OCI-LY3 (cell line): ENCODE data around the gene PLEKHH2.
"Not testable (repeated sequence)": the region's sequence is repeated elsewhere in the genome, so short reads cannot be mapped to it uniquely, and the experiment has no call there.

Source experiments
- H2AFZ ChIP-seq: fragments of 200-600, 300-600 bp; shearing (Covaris generic); 2 replicates; pipeline ENCODE4 v1.6.0; 2014; ENCODE audit warnings: antibody characterized with exemption, low read depth, low read length
- H3K27ac ChIP-seq: fragments of 200-600, 300-600 bp; sonication (generic); 2 replicates; pipeline ENCODE4 v1.5.1; 2014; ENCODE audit warnings: mild to moderate bottlenecking, low read length, moderate library complexity, mixed read lengths
- H3K27me3 ChIP-seq: fragments of 200-600, 300-600 bp; sonication (generic); 2 replicates; pipeline ENCODE4 v1.6.1; 2014; ENCODE audit warnings: low read depth, low read length, mixed read lengths
- H3K36me3 ChIP-seq: fragments of 200-600, 300-600 bp; sonication (generic); replicated peaks from 2 replicates; pipeline ENCODE3; 2014; ENCODE audit warnings: low read depth, low read length, mixed read lengths
- H3K4me1 ChIP-seq: fragments of 300-600, 200-600 bp; sonication (generic); 2 replicates; pipeline ENCODE4 v1.6.1; 2014; ENCODE audit warnings: low read length, mixed read lengths
- H3K4me2 ChIP-seq: fragments of 200-600, 300-600 bp; sonication (generic); 2 replicates; pipeline ENCODE4 v1.6.1; 2014; ENCODE audit warnings: low read length, mixed read lengths
- H3K4me3 ChIP-seq: fragments of 300-600, 200-600 bp; sonication (generic); 2 replicates; pipeline ENCODE4 v1.5.1; 2014; ENCODE audit warnings: antibody characterized with exemption, mild to moderate bottlenecking, low read length, moderate library complexity
- H3K79me2 ChIP-seq: fragments of 300-600, 200-600 bp; shearing (Covaris generic); 2 replicates; pipeline ENCODE4 v1.6.1; 2014; ENCODE audit warnings: mild to moderate bottlenecking, low read length, mixed read lengths
- H3K9ac ChIP-seq: fragments of 300-600, 200-600 bp; shearing (Covaris generic); 2 replicates; pipeline ENCODE4 v1.6.0; 2014; ENCODE audit warnings: mild to moderate bottlenecking, low read length, moderate library complexity
- H3K9me3 ChIP-seq: fragments of 200-600, 300-600 bp; shearing (Covaris generic); 2 replicates; pipeline ENCODE4 v1.6.1; 2014; ENCODE audit warnings: low read length, mixed read lengths; ENCODE audit not compliant: insufficient read depth
- H4K20me1 ChIP-seq: fragments of 200-600, 300-600 bp; sonication (generic); 2 replicates; pipeline ENCODE4 v1.6.1; 2016; ENCODE audit warnings: low read length, mixed read lengths; ENCODE audit not compliant: insufficient read depth
- EZH2phosphoT487 ChIP-seq: fragments of 200-600 bp; shearing (Covaris generic); IDR thresholded peaks from 2 replicates; pipeline ENCODE4 v1.6.1; 2018; ENCODE audit warnings: antibody characterized with exemption, mixed run types, low read depth
- TF ChIP-seq, protein P1 (sequence below): fragments of 200-600, 300-600 bp; sonication (generic); IDR thresholded peaks from 2 replicates; pipeline ENCODE4 v1.5.1; 2014; ENCODE audit warnings: antibody characterized with exemption, low read length, low read depth

PLEKHH2 gene

DNA sequence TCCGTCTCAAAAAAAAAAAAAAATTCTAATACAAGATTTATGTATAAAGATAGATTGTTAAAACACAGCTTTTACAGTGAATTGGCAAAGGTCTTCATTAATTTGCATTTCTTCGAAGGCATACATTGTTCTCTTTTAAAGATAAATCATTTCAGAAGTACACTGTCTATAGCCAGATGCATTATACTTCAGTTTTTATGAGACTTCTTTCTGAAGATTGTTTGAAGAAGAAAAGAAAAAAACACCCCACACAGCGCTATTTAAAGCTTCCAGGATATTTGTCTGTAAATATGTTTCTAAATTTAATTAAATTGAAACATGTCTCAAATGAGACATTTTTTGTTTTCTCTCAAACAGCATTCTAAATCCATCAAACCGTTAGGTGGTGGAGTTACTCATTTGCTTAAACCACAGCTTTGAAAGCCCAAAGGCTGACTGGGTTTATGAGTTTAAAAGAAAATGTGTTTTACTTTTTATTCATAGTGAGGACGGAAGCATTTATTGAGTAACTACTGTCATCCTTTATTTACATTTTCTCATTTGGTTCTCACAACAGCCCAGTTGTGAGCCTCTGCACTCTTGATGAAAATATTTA is 81.6 kb downstream of the PLEKHH2 start:
- Histone ChIP-seq H3K9ac (no peak overlapping the region), H3K9me3 (no peaks in the 10 kb centered on the region), H4K20me1 (no peaks in the 10 kb centered on the region), H3K79me2 (no peaks in the 10 kb centered on the region), H3K27me3 (no peaks in the 10 kb centered on the region), H3K4me3 (no peak overlapping the region), H3K4me2 (no peak overlapping the region), H3K27ac (no peak overlapping the region), H3K36me3 (no peaks in the 10 kb centered on the region), H3K4me1 (peaks cover 4% of the 10 kb centered on the region; the same call in 1 of the 2 replicates), H2AFZ (no peak overlapping the region)
- TF ChIP-seq, protein P1, sequence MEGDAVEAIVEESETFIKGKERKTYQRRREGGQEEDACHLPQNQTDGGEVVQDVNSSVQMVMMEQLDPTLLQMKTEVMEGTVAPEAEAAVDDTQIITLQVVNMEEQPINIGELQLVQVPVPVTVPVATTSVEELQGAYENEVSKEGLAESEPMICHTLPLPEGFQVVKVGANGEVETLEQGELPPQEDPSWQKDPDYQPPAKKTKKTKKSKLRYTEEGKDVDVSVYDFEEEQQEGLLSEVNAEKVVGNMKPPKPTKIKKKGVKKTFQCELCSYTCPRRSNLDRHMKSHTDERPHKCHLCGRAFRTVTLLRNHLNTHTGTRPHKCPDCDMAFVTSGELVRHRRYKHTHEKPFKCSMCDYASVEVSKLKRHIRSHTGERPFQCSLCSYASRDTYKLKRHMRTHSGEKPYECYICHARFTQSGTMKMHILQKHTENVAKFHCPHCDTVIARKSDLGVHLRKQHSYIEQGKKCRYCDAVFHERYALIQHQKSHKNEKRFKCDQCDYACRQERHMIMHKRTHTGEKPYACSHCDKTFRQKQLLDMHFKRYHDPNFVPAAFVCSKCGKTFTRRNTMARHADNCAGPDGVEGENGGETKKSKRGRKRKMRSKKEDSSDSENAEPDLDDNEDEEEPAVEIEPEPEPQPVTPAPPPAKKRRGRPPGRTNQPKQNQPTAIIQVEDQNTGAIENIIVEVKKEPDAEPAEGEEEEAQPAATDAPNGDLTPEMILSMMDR = no peak
- no peak for TF ChIP-seq EZH2phosphoT487

DNA sequence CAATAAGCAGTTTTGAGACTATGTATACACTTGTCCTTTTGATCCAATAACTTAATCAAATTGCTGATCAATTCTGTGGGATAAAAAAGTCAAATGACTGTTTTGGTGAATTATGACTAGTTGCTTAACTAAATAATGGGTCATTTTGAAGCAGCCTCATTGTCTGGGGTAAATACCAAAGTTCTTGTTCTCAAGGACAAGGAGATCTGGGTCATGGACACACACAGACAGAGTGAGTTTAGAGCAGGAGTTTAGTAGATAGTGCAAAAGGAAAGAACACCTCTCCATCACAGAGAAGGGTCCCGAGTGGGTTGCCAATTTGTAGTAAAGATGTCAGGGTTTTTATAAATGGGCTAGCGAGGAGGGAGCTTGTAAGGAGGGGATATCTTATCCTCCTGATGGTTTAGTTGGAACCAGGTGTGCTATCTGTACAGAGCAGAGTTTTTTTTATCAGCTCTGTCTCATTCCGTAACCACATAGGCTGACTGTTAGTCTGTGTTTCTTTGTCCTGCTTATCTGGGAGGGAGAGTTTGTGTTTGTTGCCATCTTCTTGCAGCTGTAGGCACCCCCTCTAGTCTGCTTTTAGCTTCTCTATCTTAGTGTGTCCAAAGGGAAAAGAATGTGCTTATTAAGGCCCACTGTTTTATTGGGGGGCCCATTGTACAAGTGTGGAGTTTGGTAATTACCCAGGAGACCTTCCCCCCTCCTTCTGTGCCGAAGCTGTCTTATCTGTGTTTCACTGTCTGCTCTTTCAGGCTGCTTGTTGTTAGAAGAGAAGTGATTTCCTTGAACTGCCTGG is 87.9 kb downstream of the PLEKHH2 start:
- Histone ChIP-seq H3K27me3 (no peaks in the 10 kb centered on the region), H3K27ac (no peak overlapping the region), H3K9ac (no peak overlapping the region), H3K79me2 (no peaks in the 10 kb centered on the region), H3K4me2 (no peak overlapping the region), H3K9me3 (no peaks in the 10 kb centered on the region), H3K4me1 (no peaks in the 10 kb centered on the region), H3K36me3 (no peaks in the 10 kb centered on the region), H2AFZ (no peak overlapping the region), H4K20me1 (no peaks in the 10 kb centered on the region), H3K4me3 (no peak overlapping the region)
- no peak for TF ChIP-seq EZH2phosphoT487
- TF ChIP-seq, protein P1 = no peak

DNA sequence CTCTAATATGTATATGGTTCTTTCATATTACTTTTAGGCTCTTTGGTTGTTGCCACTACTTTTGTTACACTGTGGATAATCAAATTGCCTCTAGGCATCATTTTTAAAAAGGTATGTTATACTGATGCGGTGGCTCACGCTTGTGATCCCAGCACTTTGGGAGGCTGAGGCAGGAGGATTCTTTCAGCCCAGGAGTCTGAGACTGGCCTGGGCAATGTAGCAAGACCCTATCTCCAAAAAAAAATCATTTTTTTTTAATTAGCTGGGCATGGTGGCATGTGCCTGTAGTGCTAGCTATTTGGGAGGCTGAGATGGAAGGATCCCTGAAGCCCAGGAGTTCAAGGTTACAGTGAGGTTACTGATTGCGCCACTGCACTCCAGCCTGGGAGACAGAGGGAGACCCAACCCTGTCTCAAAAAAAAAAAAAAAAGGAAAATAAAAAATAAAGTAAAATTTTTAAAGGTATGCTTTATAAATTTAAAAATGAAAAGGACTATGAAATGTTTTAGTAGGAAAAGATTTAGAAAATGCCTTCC is 88.7 kb downstream of the PLEKHH2 start:
- H3K9me3 ChIP-seq = no peaks in the 10 kb centered on the region
- no peaks in the 10 kb centered on the region for H3K4me1 ChIP-seq
- no peak overlapping the region for H3K4me2 ChIP-seq
- H4K20me1 ChIP-seq = no peaks in the 10 kb centered on the region
- no peak overlapping the region for H3K27ac ChIP-seq
- TF ChIP-seq, protein P1 = no peak
- no peak for TF ChIP-seq EZH2phosphoT487
- H3K9ac ChIP-seq = no peak overlapping the region
- no peak overlapping the region for H3K4me3 ChIP-seq
- no peaks in the 10 kb centered on the region for H3K79me2 ChIP-seq
- no peaks in the 10 kb centered on the region for H3K36me3 ChIP-seq
- H3K27me3 ChIP-seq = no peaks in the 10 kb centered on the region
- no peak overlapping the region for H2AFZ ChIP-seq

DNA sequence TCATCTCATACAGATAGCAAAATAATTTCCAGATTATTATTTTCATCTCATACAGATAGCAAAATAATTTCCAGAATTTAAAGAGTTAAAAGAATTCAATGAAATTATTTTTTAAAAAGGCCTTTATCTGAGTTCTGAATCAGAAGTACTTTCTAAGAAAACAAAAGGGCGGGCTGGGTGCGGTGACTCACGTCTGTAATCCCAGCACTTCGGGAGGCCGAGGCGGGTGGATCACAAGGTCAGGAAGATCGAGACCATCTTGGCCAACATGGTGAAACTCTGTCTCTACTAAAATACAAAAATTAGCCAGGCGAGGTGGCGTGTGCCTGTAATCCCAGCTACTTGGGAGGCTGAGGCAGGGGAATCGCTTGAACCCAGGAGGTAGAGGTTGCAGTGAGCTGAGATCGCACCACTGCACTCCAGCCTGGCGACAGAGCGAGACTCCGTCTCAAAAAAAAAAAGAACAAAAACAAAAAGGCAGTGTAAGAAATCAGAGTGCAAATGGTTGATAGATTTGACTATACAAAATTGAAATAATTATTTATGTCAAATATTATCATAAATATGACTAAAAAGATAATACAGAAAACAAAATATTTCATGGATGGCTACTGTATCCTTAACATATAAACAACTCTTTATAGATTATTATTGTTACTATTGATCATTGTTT is 90.0 kb downstream of the PLEKHH2 start:
- H3K4me1 ChIP-seq, H3K79me2 ChIP-seq, H3K27ac ChIP-seq, H3K4me3 ChIP-seq, H3K9me3 ChIP-seq, H3K36me3 ChIP-seq, H3K4me2 ChIP-seq, H2AFZ ChIP-seq, H3K9ac ChIP-seq, H3K27me3 ChIP-seq, H4K20me1 ChIP-seq: not testable (repeated sequence)
